ENCODE measurements around the gene P4HA1. TPM values are rescaled to one million over a fixed set of nuclear protein-coding genes. Genes with fewer than 3 reads are reported as not detected.
A peak's percentile ranks its signal among the peaks of the same experiment; 100 is the strongest.

P4HA1 gene
- total RNA-seq, 2 experiments from 2014 or later, result 11.6 to 36.2 TPM

DNA sequence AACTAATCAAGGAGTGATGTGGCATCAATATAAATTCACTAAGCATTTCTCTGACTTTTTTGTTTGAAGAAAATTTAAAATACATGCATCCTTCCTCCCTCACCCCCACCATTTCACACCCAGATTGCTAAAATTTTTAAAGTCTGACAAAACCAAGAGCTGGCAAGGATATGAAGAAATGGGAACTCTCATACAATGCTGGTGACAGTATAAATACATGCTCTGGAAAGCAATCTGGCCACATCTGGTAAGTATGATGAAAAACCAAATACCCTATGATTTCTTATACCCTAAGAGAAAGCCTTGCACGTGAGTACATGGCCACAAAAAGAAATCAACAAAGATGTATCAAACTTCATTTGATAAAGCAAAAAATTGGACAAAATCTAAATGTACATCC lies 31.2 kb downstream of the P4HA1 start:
- ChIA-PET CTCF (ENCODE audit: unreplicated experiment) (no interaction called here), POLR2A (interaction anchor here (0.6 to 0.8 kb wide), 3 partner anchors 9 to 868 kb away, joined by 3 to 4 read pairs (median 3); no protein-coding TSS in a partner anchor)
- no peaks in the 10 kb centered on the region for H4K20me1 ChIP-seq (ENCODE audit: insufficient read depth, low read length)
- H2AFZ ChIP-seq (ENCODE audit: low read length), result no peak overlapping the region
- no peak for DNase-seq (ENCODE audit: low spot score)
- TF ChIP-seq EZH2phosphoT487 (IDR thresholded peaks at IDR 0.05; ENCODE audit: borderline replicate concordance, low read depth, low read length) (no peak), CTCF (conservative IDR thresholded peaks at IDR 0.05; ENCODE audit: low read length) (no peak)
- no peak overlapping the region for H3K4me3 ChIP-seq (ENCODE audit: low read depth, low read length, poor library complexity, severe bottlenecking)
- H3K4me2 ChIP-seq (ENCODE audit: low read length), result no peak overlapping the region
- H3K9me3 ChIP-seq (ENCODE audit: low read length), result no peaks in the 10 kb centered on the region
- H3K79me2 ChIP-seq (ENCODE audit: insufficient read depth, low read depth, low read length), result no peaks in the 10 kb centered on the region
- H3K9me2 ChIP-seq (ENCODE audit: insufficient read depth, low read length), result no peaks in the 10 kb centered on the region
- peaks cover 69% of the 10 kb centered on the region for H3K36me3 ChIP-seq (ENCODE audit: insufficient read depth, low read length)
- intact Hi-C loops (cut with micrococcal nuclease; ENCODE audit: unreplicated experiment), result no loop called here
- BruUV-seq (replicated peaks), result no TSS peak
- H3K27ac ChIP-seq (ENCODE audit: low read depth, low read length, poor library complexity, severe bottlenecking), result no peak overlapping the region
- peaks cover 1% of the 10 kb centered on the region for H3K4me1 ChIP-seq (ENCODE audit: insufficient read depth, low read length, poor library complexity, severe bottlenecking)

DNA sequence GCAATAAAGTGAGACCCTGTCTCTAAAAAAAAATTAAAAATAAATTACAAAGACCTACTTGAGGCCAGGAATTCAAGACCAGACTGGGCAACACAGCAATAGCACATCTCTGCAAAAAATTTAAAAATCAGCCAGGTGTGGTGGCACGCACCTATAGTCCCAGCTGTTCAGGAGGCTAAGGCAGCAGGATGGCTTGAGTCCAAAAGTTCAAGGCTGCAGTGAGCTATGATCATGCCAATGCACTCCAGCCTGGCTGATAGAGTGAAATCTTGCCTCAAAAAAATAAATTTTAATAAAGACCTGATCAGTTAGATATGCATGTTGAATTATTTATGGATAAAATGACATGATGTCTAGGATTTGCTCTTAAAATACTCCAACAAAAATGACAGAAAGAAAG lies 34.9 kb downstream of the P4HA1 start:
- ChIA-PET CTCF (ENCODE audit: unreplicated experiment) (no interaction called here), POLR2A (interaction anchor here (0.6 to 0.7 kb wide), 2 partner anchors 109 to 244 kb away, joined by 3 to 5 read pairs; no protein-coding TSS in a partner anchor)
- H2AFZ ChIP-seq (ENCODE audit: low read length), result no peak overlapping the region
- H3K9me2 ChIP-seq (ENCODE audit: insufficient read depth, low read length), result no peaks in the 10 kb centered on the region
- peaks cover 4% of the 10 kb centered on the region for H3K4me1 ChIP-seq (ENCODE audit: insufficient read depth, low read length, poor library complexity, severe bottlenecking)
- BruUV-seq (replicated peaks), result no TSS peak
- TF ChIP-seq CTCF (conservative IDR thresholded peaks at IDR 0.05; ENCODE audit: low read length), result no peak
- no peak for TF ChIP-seq EZH2phosphoT487 (IDR thresholded peaks at IDR 0.05; ENCODE audit: borderline replicate concordance, low read depth, low read length)
- no peak overlapping the region for H3K4me3 ChIP-seq (ENCODE audit: low read depth, low read length, poor library complexity, severe bottlenecking)
- intact Hi-C loops (cut with micrococcal nuclease; ENCODE audit: unreplicated experiment), result loop anchor here (1.0 kb wide), 1 partner anchor 697 kb away; no protein-coding TSS in a partner anchor
- no peak overlapping the region for H3K27ac ChIP-seq (ENCODE audit: low read depth, low read length, poor library complexity, severe bottlenecking)
- H3K36me3 ChIP-seq (ENCODE audit: insufficient read depth, low read length), result peaks cover 64% of the 10 kb centered on the region
- no peaks in the 10 kb centered on the region for H3K9me3 ChIP-seq (ENCODE audit: low read length)
- H3K4me2 ChIP-seq (ENCODE audit: low read length), result no peak overlapping the region
- no peaks in the 10 kb centered on the region for H3K79me2 ChIP-seq (ENCODE audit: insufficient read depth, low read depth, low read length)
- no peaks in the 10 kb centered on the region for H4K20me1 ChIP-seq (ENCODE audit: insufficient read depth, low read length)
- no peak for DNase-seq (ENCODE audit: low spot score)

GRCh38 chr10:73060738-73061635 lies 35.7 kb downstream of the P4HA1 start:
- H4K20me1 ChIP-seq (ENCODE audit: insufficient read depth, low read length), result no peaks in the 10 kb centered on the region
- POLR2A ChIA-PET, result interaction anchor here (0.7 kb wide), 1 partner anchor 109 kb away, joined by 5 read pairs; no protein-coding TSS in a partner anchor
- intact Hi-C loops (cut with micrococcal nuclease; ENCODE audit: unreplicated experiment), result loop anchor here (1.0 kb wide), 1 partner anchor 697 kb away; no protein-coding TSS in a partner anchor
- no peak overlapping the region for H3K4me3 ChIP-seq (ENCODE audit: low read depth, low read length, poor library complexity, severe bottlenecking)
- H3K9me3 ChIP-seq (ENCODE audit: low read length), result no peaks in the 10 kb centered on the region
- no peaks in the 10 kb centered on the region for H3K9me2 ChIP-seq (ENCODE audit: insufficient read depth, low read length)
- DNase-seq (ENCODE audit: low spot score), result peak; percentile 48
- TF ChIP-seq CTCF (conservative IDR thresholded peaks at IDR 0.05; ENCODE audit: low read length), result peak; percentile 90
- TF ChIP-seq EZH2phosphoT487 (IDR thresholded peaks at IDR 0.05; ENCODE audit: borderline replicate concordance, low read depth, low read length), result no peak
- no peaks in the 10 kb centered on the region for H3K79me2 ChIP-seq (ENCODE audit: insufficient read depth, low read depth, low read length)
- no TSS peak for BruUV-seq (replicated peaks)
- H2AFZ ChIP-seq (ENCODE audit: low read length), result no peak overlapping the region
- H3K4me2 ChIP-seq (ENCODE audit: low read length), result no peak overlapping the region
- H3K36me3 ChIP-seq (ENCODE audit: insufficient read depth, low read length), result peaks cover 57% of the 10 kb centered on the region
- H3K4me1 ChIP-seq (ENCODE audit: insufficient read depth, low read length, poor library complexity, severe bottlenecking), result peaks cover 4% of the 10 kb centered on the region
- H3K27ac ChIP-seq (ENCODE audit: low read depth, low read length, poor library complexity, severe bottlenecking), result no peak overlapping the region
- CTCF ChIA-PET (ENCODE audit: unreplicated experiment), result no interaction called here

Data from OCI-LY7 (cell line).